SK-N-MC (cell line): ENCODE data around the gene UBL7.

Experiments
- EZH2 ChIP-seq: fragments of 200-600 bp; sonication (generic); IDR thresholded peaks from one replicate; pipeline ENCODE4 v1.6.1; 2017; ENCODE audit warnings: antibody characterized with exemption
- FOXP2 ChIP-seq: optimal IDR thresholded peaks from 2 replicates; pipeline ENCODE3; 2011; ENCODE audit warnings: mild to moderate bottlenecking, moderate library complexity; ENCODE audit not compliant: insufficient read depth; ENCODE audit errors: extremely low read length, control extremely low read depth
- POLR2AphosphoS5 ChIP-seq: IDR thresholded peaks from 2 replicates; pipeline ENCODE4 v1.6.1; 2012; ENCODE audit warnings: mild to moderate bottlenecking, low read depth, low read length, borderline replicate concordance

DNA sequence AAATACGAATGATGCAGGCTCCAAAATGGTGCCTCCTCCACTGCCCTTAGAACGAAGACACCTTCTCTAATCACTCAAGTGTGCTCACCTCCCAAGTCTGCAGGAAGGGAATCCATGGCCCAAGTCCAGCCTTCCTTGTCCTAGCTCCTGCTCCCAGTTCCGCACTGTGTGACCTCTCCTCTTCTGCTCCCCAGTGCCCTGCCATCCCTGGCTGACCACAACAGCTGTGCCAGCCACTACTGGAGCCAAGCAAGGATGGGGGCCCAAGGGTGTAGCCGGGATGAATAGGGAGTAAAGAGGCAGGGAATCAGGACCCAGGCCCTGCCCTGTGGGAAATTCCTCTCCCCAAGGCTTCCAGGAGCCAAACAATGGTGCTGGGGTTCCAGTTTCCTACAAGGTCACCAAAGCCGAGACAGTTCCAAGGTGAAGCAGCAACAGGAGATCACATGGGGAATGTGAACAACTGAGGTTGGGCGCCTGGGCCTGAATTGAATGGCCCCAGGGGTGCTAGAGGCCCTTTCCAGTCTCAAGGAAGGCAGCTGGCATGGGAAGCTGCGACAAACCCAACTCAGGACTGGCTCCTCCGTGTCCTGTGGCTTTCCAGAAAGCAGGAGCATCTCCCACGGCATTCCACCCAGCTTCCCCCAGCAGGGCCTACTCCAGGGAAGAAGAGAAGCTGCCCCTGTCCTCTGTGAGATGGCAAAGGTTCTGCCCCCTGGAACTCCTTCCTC lies 47.4 kb downstream of the UBL7 start:
- TF ChIP-seq EZH2 (no peak), POLR2AphosphoS5 (no peak), FOXP2 (no peak)
